22Rv1 (cell line): ENCODE measurements around the gene RPL7A.

Experiments used
- CTCF ChIP-seq: fragments of 450-650 bp; IDR thresholded peaks from 2 replicates; pipeline ENCODE4 v1.5.1; 2017; ENCODE audit warnings: mild to moderate bottlenecking
- ZFX ChIP-seq: fragments of 450-650 bp; IDR thresholded peaks from 2 replicates; pipeline ENCODE4 v1.6.1; 2017; ENCODE audit warnings: antibody characterized with exemption, borderline replicate concordance

GRCh38 chr9:133307301-133307700 is 40.7 kb upstream of the RPL7A start:
- no peak for TF ChIP-seq CTCF
- no peak for TF ChIP-seq ZFX
